IPS-NIHi7 (cell line): ENCODE data around the gene VTI1A.
"Not testable (repeated sequence)": the region's sequence is repeated elsewhere in the genome, so short reads cannot be mapped to it uniquely, and the experiment has no call there.

Experiments
- DNase-seq: peaks from one replicate; pipeline ENCODE4 v3.0.0; 2012; ENCODE audit warnings: mixed read lengths; ENCODE audit errors: extremely low spot score

The VTI1A gene

GRCh38 chr10:112446855-112447619 is at the start of gene VTI1A, which contains the start of gene ZDHHC6:
VTI1A (plus strand) TSS chr10:112447215; CDS start chr10:112447374, 159 bp downstream.
ZDHHC6 (minus strand) TSS chr10:112446914; CDS start chr10:112445436, 1,478 bp downstream.
- DNase-seq: peak; percentile 85

- no peak for DNase-seq
Observed at GRCh38 chr10:112397592-112397991, 49.4 kb upstream of the VTI1A start.

- no peak for DNase-seq
Observed at GRCh38 chr10:112402917-112403316, 44.1 kb upstream of the VTI1A start.

- no peak for DNase-seq
Observed at GRCh38 chr10:112404617-112405016, 42.4 kb upstream of the VTI1A start.

GRCh38 chr10:112406806-112407205 is 40.2 kb upstream of the VTI1A start:
- DNase-seq: not testable (repeated sequence)

- no peak for DNase-seq
Observed at GRCh38 chr10:112407696-112408095, 39.3 kb upstream of the VTI1A start.

GRCh38 chr10:112409299-112409698 is 37.7 kb upstream of the VTI1A start:
- DNase-seq: no peak

GRCh38 chr10:112409755-112410154 is 37.3 kb upstream of the VTI1A start:
- DNase-seq: no peak

- no peak for DNase-seq
Observed at GRCh38 chr10:112412696-112413095, 34.3 kb upstream of the VTI1A start.

- DNase-seq: no peak
Observed at GRCh38 chr10:112421731-112422130, 25.3 kb upstream of the VTI1A start.

- no peak for DNase-seq
Observed at GRCh38 chr10:112424651-112425050, 22.4 kb upstream of the VTI1A start.

GRCh38 chr10:112426111-112426510 is 20.9 kb upstream of the VTI1A start:
- no peak for DNase-seq

- no peak for DNase-seq
Observed at GRCh38 chr10:112429147-112429546, 17.9 kb upstream of the VTI1A start.

- no peak for DNase-seq
Observed at GRCh38 chr10:112429654-112430230, 17.3 kb upstream of the VTI1A start.

GRCh38 chr10:112433136-112433535 is 13.9 kb upstream of the VTI1A start:
- no peak for DNase-seq

- no peak for DNase-seq
Observed at GRCh38 chr10:112434988-112435619, 11.9 kb upstream of the VTI1A start.

- no peak for DNase-seq
Observed at GRCh38 chr10:112438356-112438755, 8.7 kb upstream of the VTI1A start.

- no peak for DNase-seq
Observed at GRCh38 chr10:112441520-112441919, 5.5 kb upstream of the VTI1A start.

GRCh38 chr10:112442063-112442462 is 5.0 kb upstream of the VTI1A start:
- DNase-seq: no peak

GRCh38 chr10:112446055-112446854 is 760 bp upstream of the VTI1A start:
- no peak for DNase-seq

- DNase-seq: no peak
Observed at GRCh38 chr10:112447620-112447928, 559 bp downstream of the VTI1A start.

GRCh38 chr10:112448888-112449287 is 1.9 kb downstream of the VTI1A start:
- no peak for DNase-seq
